ENCODE results near the gene PPEF2.

The PPEF2 gene

GRCh38 chr4:75841641-75842520 lies 60.4 kb downstream of the PPEF2 start:
- no peak for TF ChIP-seq CTCF (IDR thresholded peaks at IDR 0.05)
- DNase-seq (ENCODE audit: low spot score), result no peak
- no peak overlapping the region for H3K4me3 ChIP-seq
- H3K27ac ChIP-seq, result no peak overlapping the region

- TF ChIP-seq CTCF (IDR thresholded peaks at IDR 0.05), result no peak
- Histone ChIP-seq H3K4me3 (no peak overlapping the region), H3K27ac (no peak overlapping the region)
- DNase-seq (ENCODE audit: low spot score), result no peak
These were observed 67.5 kb downstream of the PPEF2 start for GRCh38 chr4:75834772-75835154.

- TF ChIP-seq CTCF (IDR thresholded peaks at IDR 0.05), result no peak
- H3K27ac ChIP-seq, result no peak overlapping the region
- H3K4me3 ChIP-seq, result no peak overlapping the region
- no peak for DNase-seq (ENCODE audit: low spot score)
These were observed 68.0 kb downstream of the PPEF2 start for GRCh38 chr4:75834095-75834771.

- DNase-seq (ENCODE audit: low spot score), result no peak
- Histone ChIP-seq H3K27ac (no peak overlapping the region), H3K4me3 (no peak overlapping the region)
- TF ChIP-seq CTCF (IDR thresholded peaks at IDR 0.05), result no peak
These were observed 70.3 kb downstream of the PPEF2 start for GRCh38 chr4:75831856-75832405.

GRCh38 chr4:75830906-75831305 lies 71.3 kb downstream of the PPEF2 start:
- Histone ChIP-seq H3K4me3 (no peak overlapping the region), H3K27ac (no peak overlapping the region)
- no peak for DNase-seq (ENCODE audit: low spot score)
- no peak for TF ChIP-seq CTCF (IDR thresholded peaks at IDR 0.05)

- DNase-seq (ENCODE audit: low spot score), result no peak
- TF ChIP-seq CTCF (IDR thresholded peaks at IDR 0.05), result no peak
- Histone ChIP-seq H3K4me3 (no peak overlapping the region), H3K27ac (no peak overlapping the region)
These were observed 78.4 kb downstream of the PPEF2 start for GRCh38 chr4:75823812-75824211.

Measured in coronary artery (tissue), 2 donors.